K562 (cell line): ENCODE data around the gene PI16. TPM values are rescaled to one million over a fixed set of nuclear protein-coding genes. Genes with fewer than 3 reads are reported as not detected.
A peak's percentile ranks its signal among the peaks of the same experiment; 100 is the strongest.

Source experiments
- ATAC-seq: fragments of 200-7000 bp; cut with Tn5 transposase; 3 replicates; pipeline ENCODE4 v1.9.1; 2020; ENCODE audit warnings: moderate library complexity
- BruUV-seq: library from RNA; stranded (reverse); fragments of 400-500 nt; replicated peaks from 2 replicates; lab custom pipeline; 2021; lab: Mats Ljungman, UMichigan
- CTCF ChIA-PET: fragments of 300-600 bp; formaldehyde crosslinking; extraction: SDS; loops from one replicate; lab custom pipeline; 2021; ENCODE audit warnings: low intra/inter-chr PET ratio; lab: Yijun Ruan, JAX
- POLR2A ChIA-PET: fragments of 300-600, 350-650 bp; sonication (Branson Sonifier 250); formaldehyde crosslinking; extraction: SDS; loops from one replicate; lab custom pipeline; 2021; ENCODE audit warnings: antibody characterized with exemption, inconsistent platforms; lab: Yijun Ruan, JAX
- DNase-seq, 4 experiments: peaks; one replicate each; pipeline versions ENCODE4 v3.0.0 to v3.0.0-alpha.2; 2011 to 2018; ENCODE audit warnings: low spot score in 3 of 4, mixed read lengths in 3 of 4; ENCODE audit errors: extremely low read depth in 1 of 4
- FAIRE-seq: peaks from 2 replicates; lab custom pipeline; 2011; peaks lifted over from hg19 to GRCh38; lab: Jason Lieb, UNC
- H2AFZ ChIP-seq: 2 replicates; pipeline ENCODE4 v1.6.0; 2011; ENCODE audit warnings: low read depth, low read length, control low read depth, inconsistent platforms
- H3K27ac ChIP-seq: fragments of 200-600 bp; 3 replicates; pipeline ENCODE4 v1.8.0; 2011; ENCODE audit warnings: low read depth, mild to moderate bottlenecking, control low read depth, inconsistent platforms, low read length, moderate library complexity, mixed read lengths; ENCODE audit errors: extremely low read depth
- H3K27me3 ChIP-seq, 2 experiments: fragments of 300-600 bp in 1 of 2; 2 replicates in 1 of 2; 3 replicates in 1 of 2; pipeline versions ENCODE4 v1.6.0 to v1.8.0; 2011; ENCODE audit warnings: inconsistent platforms in 2 of 2, low read length in 2 of 2, mild to moderate bottlenecking in 1 of 2, mixed read lengths in 1 of 2, moderate library complexity in 1 of 2; ENCODE audit not compliant: control insufficient read depth in 2 of 2, insufficient read depth in 2 of 2
- H3K36me3 ChIP-seq: fragments of 300-600 bp; 3 replicates; pipeline ENCODE4 v1.8.0; 2011; ENCODE audit warnings: mild to moderate bottlenecking, low read length, inconsistent platforms; ENCODE audit not compliant: control insufficient read depth, insufficient read depth
- H3K4me1 ChIP-seq, 2 experiments: fragments of 200-600 bp in 1 of 2; replicated peaks in 1 of 2; 2 replicates in 1 of 2; 3 replicates in 1 of 2; pipeline versions ENCODE4 v1.5.1 to v1.8.0; 2011; ENCODE audit warnings: inconsistent platforms in 2 of 2, low read length in 2 of 2, mild to moderate bottlenecking in 1 of 2, mixed read lengths in 1 of 2, moderate library complexity in 1 of 2; ENCODE audit not compliant: control insufficient read depth in 2 of 2, insufficient read depth in 2 of 2
- H3K4me2 ChIP-seq: 2 replicates; pipeline ENCODE4 v1.6.1; 2011; ENCODE audit warnings: low read length, control low read depth, inconsistent platforms, mixed read lengths; ENCODE audit not compliant: insufficient read depth
- H3K4me3 ChIP-seq: fragments of 200-600 bp; sonication (generic), shearing (Covaris generic); 2 replicates; pipeline ENCODE4 v1.5.1; 2016; ENCODE audit warnings: control low read depth, inconsistent platforms
- H3K79me2 ChIP-seq: fragments of 200-600 bp; 3 replicates; pipeline ENCODE4 v1.8.0; 2011; ENCODE audit warnings: low read length, inconsistent platforms; ENCODE audit not compliant: control insufficient read depth, insufficient read depth
- H3K9ac ChIP-seq, 2 experiments: 2 replicates each; pipeline versions ENCODE4 v1.6.0 to v1.6.1; 2011; ENCODE audit warnings: low read depth in 2 of 2, low read length in 2 of 2, control low read depth in 1 of 2, inconsistent platforms in 1 of 2, mild to moderate bottlenecking in 1 of 2, mixed read lengths in 1 of 2; ENCODE audit not compliant: insufficient read depth in 1 of 2
- H3K9me1 ChIP-seq: one replicate; pipeline ENCODE4 v1.6.0; 2011; ENCODE audit warnings: inconsistent platforms, mild to moderate bottlenecking, low read length, moderate library complexity; ENCODE audit not compliant: control insufficient read depth, insufficient read depth
- H3K9me3 ChIP-seq: replicated peaks from 2 replicates; pipeline ENCODE4 v1.5.1; 2011; ENCODE audit warnings: low read depth, low read length, inconsistent platforms; ENCODE audit not compliant: control insufficient read depth, insufficient read depth
- H4K20me1 ChIP-seq: replicated peaks from 2 replicates; pipeline ENCODE4 v1.6.1; 2011; ENCODE audit warnings: low read length, inconsistent platforms, mixed read lengths; ENCODE audit not compliant: control insufficient read depth, insufficient read depth
- BCL6 ChIP-seq: fragments of 250-450 bp; sonication (Bioruptor Pico); IDR thresholded peaks from 2 replicates; pipeline ENCODE4 v1.4.0; 2020
- CHD2 ChIP-seq: IDR thresholded peaks from 2 replicates; pipeline ENCODE4 v1.6.1; 2011; ENCODE audit warnings: low read depth, low read length
- RBM15 ChIP-seq: fragments of 200-400 bp; formaldehyde crosslinking; IDR thresholded peaks from 2 replicates; pipeline ENCODE4 v1.6.1; 2018; ENCODE audit warnings: mild to moderate bottlenecking, low read length, moderate library complexity; ENCODE audit not compliant: insufficient read depth
- SLC30A9 ChIP-seq: fragments of 250-450 bp; sonication (Bioruptor Pico); IDR thresholded peaks from 2 replicates; pipeline ENCODE4 v1.8.0; 2022; ENCODE audit warnings: mild to moderate bottlenecking, moderate library complexity
- ZNF589 ChIP-seq: fragments of 200-800 bp; sonication (Bioruptor generic); IDR thresholded peaks from 2 replicates; pipeline ENCODE4 v1.6.1; 2016; ENCODE audit warnings: low read depth, missing genetic modification characterization, missing compliant biosample characterization
- WGBS: fragments of 100-300 bp; shearing (Covaris generic); methylation state at CpG from one replicate; pipeline ENCODE4 v1.1.6; 2016; ENCODE audit warnings: low coverage, mixed read lengths; ENCODE audit not compliant: insufficient coverage; ENCODE audit errors: missing lambda C conversion rate; 5-methylcytosine and 5-hydroxymethylcytosine counted together
- in situ Hi-C: fragments of 300-500 bp; cut with MboI; formaldehyde crosslinking; loops from 4 replicates; pipeline ENCODE4 v1.15.0; 2018; ENCODE audit warnings: inconsistent platforms, mixed read lengths
- intact Hi-C: fragments of 100-400 bp; cut with micrococcal nuclease; formaldehyde crosslinking; loops from 2 replicates; pipeline ENCODE4 v1.14.2; 2022
- polyA plus RNA-seq, 8 experiments: library from polyadenylated mRNA; depleted of rRNA in 4 of 8; stranded (reverse) in 5 of 8; unstranded in 3 of 8; fragments of >200 nt; fragmentation: Nextera tagmentation in 2 of 8; fragmentation: Illumina TruSeq in 1 of 8; extraction: Ambion mirVana in 2 of 8; extraction: Trizol in 1 of 8; gene quantifications; 2 replicates each; pipeline versions ENCODE4 v1.2.1 to v1.2.3, GENCODE V29; 2011 to 2014; ENCODE audit warnings: inconsistent platforms in 1 of 8, missing spikeins in 1 of 8
- total RNA-seq, 7 experiments: library from RNA; depleted of rRNA in 6 of 7; stranded (reverse); fragments of >200 nt in 6 of 7; fragmentation: Illumina TruSeq in 2 of 7; extraction: Trizol in 2 of 7; gene quantifications; 2 replicates each; pipeline versions ENCODE4 v1.2.1 to v1.2.3, GENCODE V29; 2011 to 2021; ENCODE audit warnings: low replicate concordance in 1 of 7
- TF ChIP-seq, protein P1 (sequence below): sonication (generic); formaldehyde crosslinking; IDR thresholded peaks from 2 replicates; pipeline ENCODE4 v1.5.0; 2020; ENCODE audit warnings: missing genetic modification reagents

The PI16 gene
- total and polyA plus RNA-seq, 9 of the 15 experiments (the other 6 are each of a cell fraction or from before 2014, with no cell fraction given) = 0.06 to 0.18 TPM; not detected in 7

GRCh38 chr6:36926708-36927513 is 27.6 kb upstream of the PI16 start:
- TSS peak; percentile 13 for BruUV-seq
- ATAC-seq (no peak), DNase-seq (no peak)
- H3K27me3 ChIP-seq = peaks cover 2 to 7% of the 10 kb centered on the region in 2 experiments; a peak in 3 of 5 replicates
- in situ Hi-C loops = no loop called here
- peaks cover 35% of the 10 kb centered on the region for H3K36me3 ChIP-seq
- peaks cover 0 to 7% of the 10 kb centered on the region in 2 experiments; a peak in 2 of 5 replicates for H3K4me1 ChIP-seq
- H3K27ac ChIP-seq = no peak overlapping the region
- H3K9me1 ChIP-seq = no peaks in the 10 kb centered on the region
- H4K20me1 ChIP-seq = peaks cover 12% of the 10 kb centered on the region; the same call in 1 of the 2 replicates
- no peaks in the 10 kb centered on the region for H3K79me2 ChIP-seq
- H2AFZ ChIP-seq = no peak overlapping the region
- CTCF ChIA-PET = no interaction called here
- H3K9me3 ChIP-seq = no peaks in the 10 kb centered on the region
- no peak for TF ChIP-seq SLC30A9
- no peak for TF ChIP-seq BCL6
- TF ChIP-seq RBM15 = no peak
- no peak for TF ChIP-seq ZNF589 (CRISPR knock-in tag)
- TF ChIP-seq, protein P1, sequence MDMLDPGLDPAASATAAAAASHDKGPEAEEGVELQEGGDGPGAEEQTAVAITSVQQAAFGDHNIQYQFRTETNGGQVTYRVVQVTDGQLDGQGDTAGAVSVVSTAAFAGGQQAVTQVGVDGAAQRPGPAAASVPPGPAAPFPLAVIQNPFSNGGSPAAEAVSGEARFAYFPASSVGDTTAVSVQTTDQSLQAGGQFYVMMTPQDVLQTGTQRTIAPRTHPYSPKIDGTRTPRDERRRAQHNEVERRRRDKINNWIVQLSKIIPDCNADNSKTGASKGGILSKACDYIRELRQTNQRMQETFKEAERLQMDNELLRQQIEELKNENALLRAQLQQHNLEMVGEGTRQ (CRISPR knock-in tag) = no peak
- no peak for TF ChIP-seq CHD2
- TF ChIP-seq, all 486 proteins: peak for 0
- POLR2A ChIA-PET = interaction anchor here (0.7 to 2.8 kb wide), 11 partner anchors 9 to 532 kb away, joined by 3 to 10 read pairs (median 4); partner anchors contain the start of gene PPIL1
- intact Hi-C loops = no loop called here
- no peak overlapping the region for H3K9ac ChIP-seq
- FAIRE-seq = no peak
- no peak overlapping the region for H3K4me3 ChIP-seq
- H3K4me2 ChIP-seq = no peak overlapping the region
- 85% methylated on average over 10 of the region's 10 CpGs for WGBS
